HCT116 (cell line): ENCODE results near the gene MKNK1. TPM values are rescaled to one million over a fixed set of nuclear protein-coding genes. Genes with fewer than 3 reads are reported as not detected.

ENCODE experiments used
- ATAC-seq: fragments of 200-7000 bp; cut with Tn5 transposase; 2 replicates; pipeline ENCODE4 v1.9.1; 2020; ENCODE audit warnings: mild to moderate bottlenecking, moderate library complexity
- BruUV-seq: library from RNA; stranded (reverse); fragments of 400-500 nt; replicated peaks from 2 replicates; lab custom pipeline; 2021; lab: Mats Ljungman, UMichigan
- CTCF ChIA-PET: fragments of 300-600 bp; sonication (Branson Sonifier 250); formaldehyde crosslinking; loops from one replicate; lab custom pipeline; 2021; ENCODE audit warnings: antibody characterized with exemption; lab: Charles Lee
- POLR2A ChIA-PET: fragments of 300-600, 350-600 bp; sonication (Branson Sonifier 250); formaldehyde crosslinking; loops from one replicate; lab custom pipeline; 2021; ENCODE audit warnings: antibody characterized with exemption; lab: Charles Lee
- RAD21 ChIA-PET, 2 experiments: fragments of 300-600 bp; sonication (Branson Sonifier 250); formaldehyde crosslinking; loops; one replicate each; lab custom pipeline; 2023; ENCODE audit warnings: low total read pairs in 2 of 2; ENCODE audit not compliant: uncharacterized antibody in 2 of 2, unreplicated experiment in 2 of 2, low non-redundant PET in 1 of 2; lab: Charles Lee
- DNase-seq: peaks from one replicate; pipeline ENCODE4 v3.0.0-alpha.2; 2010; ENCODE audit warnings: low read depth, low spot score
- H2AFZ ChIP-seq: fragments of 200-600 bp; shearing (Covaris generic), sonication (generic); 2 replicates; pipeline ENCODE4 v1.6.1; 2017; ENCODE audit warnings: low read depth, mixed run types, mixed read lengths, antibody characterized with exemption, low read length; ENCODE audit not compliant: poor library complexity, severe bottlenecking
- H3K27ac ChIP-seq: 2 replicates; pipeline ENCODE4 v1.5.1; 2012; ENCODE audit warnings: low read depth, low read length
- H3K27me3 ChIP-seq: fragments of 200-600 bp; sonication (generic); 2 replicates; pipeline ENCODE4 v1.6.1; 2016; ENCODE audit warnings: mixed run types, low read length, mixed read lengths; ENCODE audit not compliant: insufficient read depth
- H3K36me3 ChIP-seq, 2 experiments: fragments of 200-500 bp in 1 of 2; fragments of 200-600 bp in 1 of 2; sonication (Bioruptor generic) in 1 of 2; sonication (generic) in 1 of 2; 2 replicates each; pipeline versions ENCODE4 v1.5.1 to v1.6.1; 2014 to 2016; ENCODE audit warnings: low read length in 2 of 2, inconsistent platforms in 1 of 2, mixed read lengths in 1 of 2, mixed run types in 1 of 2; ENCODE audit not compliant: insufficient read depth in 2 of 2, control insufficient read depth in 1 of 2
- H3K4me1 ChIP-seq, 2 experiments: fragments of 200-600 bp in 1 of 2; sonication (generic) in 1 of 2; 2 replicates each; pipeline versions ENCODE4 v1.5.1 to v1.6.1; 2012 to 2017; ENCODE audit warnings: low read length in 2 of 2, inconsistent platforms in 1 of 2, mild to moderate bottlenecking in 1 of 2, mixed read lengths in 1 of 2, mixed run types in 1 of 2, moderate library complexity in 1 of 2; ENCODE audit not compliant: insufficient read depth in 2 of 2, control insufficient read depth in 1 of 2
- H3K4me2 ChIP-seq: fragments of 200-600 bp; sonication (generic); 2 replicates; pipeline ENCODE4 v1.6.1; 2017; ENCODE audit warnings: mixed run types, low read length, mixed read lengths
- H3K4me3 ChIP-seq, 2 experiments: fragments of 200-600 bp in 1 of 2; sonication (generic) in 1 of 2; replicated peaks in 1 of 2; 2 replicates each; pipeline ENCODE4 v1.5.1; 2011 to 2016; ENCODE audit warnings: low read length in 2 of 2, control low read depth in 1 of 2, low read depth in 1 of 2, mild to moderate bottlenecking in 1 of 2, mixed read lengths in 1 of 2, mixed run types in 1 of 2
- H3K79me2 ChIP-seq: fragments of 200-600 bp; sonication (generic); 2 replicates; pipeline ENCODE4 v1.6.1; 2017; ENCODE audit warnings: mild to moderate bottlenecking, mixed run types, low read length, moderate library complexity, mixed read lengths; ENCODE audit not compliant: insufficient read depth
- H3K9ac ChIP-seq: fragments of 200-600 bp; sonication (generic); 2 replicates; pipeline ENCODE4 v1.6.1; 2016; ENCODE audit warnings: low read length, mixed read lengths
- H3K9me2 ChIP-seq: fragments of 200-600 bp; sonication (generic), shearing (Covaris generic); 2 replicates; pipeline ENCODE4 v1.6.1; 2017; ENCODE audit warnings: mixed run types, mild to moderate bottlenecking, moderate library complexity; ENCODE audit not compliant: insufficient read depth
- H3K9me3 ChIP-seq, 2 experiments: fragments of 200-500 bp in 1 of 2; fragments of 200-600 bp in 1 of 2; sonication (Bioruptor generic) in 1 of 2; sonication (generic) in 1 of 2; 2 replicates each; pipeline ENCODE4 v1.6.1; 2014 to 2017; ENCODE audit warnings: low read length in 2 of 2, mixed read lengths in 2 of 2, inconsistent platforms in 1 of 2, low read depth in 1 of 2, mild to moderate bottlenecking in 1 of 2, mixed run types in 1 of 2, moderate library complexity in 1 of 2; ENCODE audit not compliant: control insufficient read depth in 1 of 2, insufficient read depth in 1 of 2
- H4K20me1 ChIP-seq: fragments of 200-600 bp; sonication (generic), shearing (Covaris generic); 2 replicates; pipeline ENCODE4 v1.6.1; 2017; ENCODE audit warnings: mixed run types, mild to moderate bottlenecking, moderate library complexity; ENCODE audit not compliant: insufficient read depth
- CEBPB ChIP-seq: IDR thresholded peaks from 2 replicates; pipeline ENCODE4 v1.6.1; 2012; ENCODE audit warnings: low read depth
- EGR1 ChIP-seq: IDR thresholded peaks from 2 replicates; pipeline ENCODE4 v1.6.1; 2012; ENCODE audit warnings: low read depth
- EZH2 ChIP-seq: fragments of 200-600 bp; sonication (generic); IDR thresholded peaks from 2 replicates; pipeline ENCODE4 v1.6.1; 2017; ENCODE audit warnings: antibody characterized with exemption, mixed run types
- EZH2phosphoT487 ChIP-seq: fragments of 200-600 bp; IDR thresholded peaks from 2 replicates; pipeline ENCODE4 v1.6.1; 2018; ENCODE audit warnings: antibody characterized with exemption, borderline replicate concordance
- FOSL1 ChIP-seq: IDR thresholded peaks from 2 replicates; pipeline ENCODE4 v1.6.1; 2012; ENCODE audit warnings: low read depth
- JUND ChIP-seq: IDR thresholded peaks from 2 replicates; pipeline ENCODE4 v1.6.1; 2012
- RAD21 ChIP-seq: IDR thresholded peaks from 2 replicates; pipeline ENCODE4 v1.6.1; 2012; ENCODE audit warnings: low read depth, mild to moderate bottlenecking
- SP1 ChIP-seq: IDR thresholded peaks from 2 replicates; pipeline ENCODE4 v1.6.1; 2012; ENCODE audit warnings: low read depth
- SRF ChIP-seq: IDR thresholded peaks from 2 replicates; pipeline ENCODE4 v1.6.1; 2012; ENCODE audit warnings: low read depth
- TCF7L2 ChIP-seq: IDR thresholded peaks from 2 replicates; pipeline ENCODE4 v1.7.0; 2011; ENCODE audit warnings: borderline replicate concordance, inconsistent platforms; ENCODE audit not compliant: insufficient read depth, insufficient read length; ENCODE audit errors: extremely low read depth
- YY1 ChIP-seq: IDR thresholded peaks from 2 replicates; pipeline ENCODE4 v1.6.1; 2011; ENCODE audit warnings: low read length, low read depth, moderate library complexity, mild to moderate bottlenecking; ENCODE audit not compliant: insufficient replicate concordance; ENCODE audit errors: extremely low read depth
- ZNF274 ChIP-seq: fragments of 200-500 bp; sonication (Bioruptor generic); IDR thresholded peaks from 2 replicates; pipeline ENCODE4 v1.6.1; 2014; ENCODE audit warnings: mild to moderate bottlenecking, low read depth, low read length, inconsistent platforms
- intact Hi-C: fragments of 100-400 bp; cut with micrococcal nuclease; formaldehyde crosslinking; loops from 2 replicates; pipeline ENCODE4 v1.10.0; 2022
- total RNA-seq: library from RNA; stranded (reverse); gene quantifications from one replicate; pipeline ENCODE4 v1.2.1, GENCODE V29; 2021; ENCODE audit not compliant: unreplicated experiment
- TF ChIP-seq, protein P1 (sequence below): IDR thresholded peaks from 2 replicates; pipeline ENCODE4 v1.6.1; 2012
- TF ChIP-seq, protein P2 (sequence below): IDR thresholded peaks from 2 replicates; pipeline ENCODE4 v1.6.1; 2012
- TF ChIP-seq, protein P3 (sequence below), 3 experiments: fragments of 200-600 bp in 1 of 3; sonication (generic) in 1 of 3; IDR thresholded peaks in 2 of 3; conservative IDR thresholded peaks in 1 of 3; 2 replicates each; pipeline ENCODE4 v1.5.1; 2012 to 2017; ENCODE audit warnings: low read depth in 2 of 3, low read length in 2 of 3, antibody characterized with exemption in 1 of 3, borderline replicate concordance in 1 of 3, control low read depth in 1 of 3, mild to moderate bottlenecking in 1 of 3, mixed read lengths in 1 of 3, mixed run types in 1 of 3, moderate library complexity in 1 of 3; ENCODE audit not compliant: insufficient read depth in 1 of 3

The MKNK1 gene
- total RNA-seq, 1 experiment from 2014 or later: 30.9 TPM

DNA sequence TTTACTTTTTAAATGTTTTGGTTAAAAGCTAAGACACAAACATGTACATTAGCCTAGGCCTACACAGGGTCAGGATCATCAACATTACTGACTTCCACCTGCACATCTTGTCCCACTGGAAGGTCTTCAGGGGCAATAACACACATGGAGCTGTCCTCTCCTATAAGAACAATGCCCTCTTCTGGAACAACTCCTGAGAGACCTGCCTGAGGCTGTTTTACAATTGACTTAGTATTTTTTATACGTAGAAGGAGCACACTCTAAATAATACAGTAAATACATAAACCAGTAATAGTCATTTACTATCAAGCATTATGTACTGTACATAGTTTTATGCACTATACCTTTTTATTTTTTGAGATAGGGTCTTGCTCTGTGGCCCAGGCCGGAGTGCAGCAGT, 26.7 kb upstream of the MKNK1 start:
- no peak overlapping the region for H3K4me2 ChIP-seq
- H3K27me3 ChIP-seq: no peaks in the 10 kb centered on the region
- no TSS peak for BruUV-seq
- H3K9me2 ChIP-seq: no peaks in the 10 kb centered on the region
- no peak overlapping the region for H2AFZ ChIP-seq
- RAD21 ChIA-PET: no interaction called here
- H3K9ac ChIP-seq: no peak overlapping the region
- H3K79me2 ChIP-seq: no peaks in the 10 kb centered on the region
- POLR2A ChIA-PET: no interaction called here
- no peaks in the 10 kb centered on the region for H3K9me3 ChIP-seq
- H3K4me3 ChIP-seq: no peak overlapping the region
- CTCF ChIA-PET: interaction anchor here (1.1 kb wide), 1 partner anchor 94 kb away, joined by 4 read pairs; no protein-coding TSS in a partner anchor
- H3K27ac ChIP-seq: no peak overlapping the region
- ATAC-seq (no peak), DNase-seq (no peak)
- no peak for TF ChIP-seq CEBPB
- TF ChIP-seq EZH2: no peak
- TF ChIP-seq RAD21: peak; percentile 3; the same call in 1 of the 2 replicates
- TF ChIP-seq, protein P1, sequence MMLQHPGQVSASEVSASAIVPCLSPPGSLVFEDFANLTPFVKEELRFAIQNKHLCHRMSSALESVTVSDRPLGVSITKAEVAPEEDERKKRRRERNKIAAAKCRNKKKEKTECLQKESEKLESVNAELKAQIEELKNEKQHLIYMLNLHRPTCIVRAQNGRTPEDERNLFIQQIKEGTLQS: no peak
- H3K4me1 ChIP-seq: no peaks in the 10 kb centered on the region
- intact Hi-C loops: no loop called here
- no peaks in the 10 kb centered on the region for H4K20me1 ChIP-seq
- H3K36me3 ChIP-seq: peaks cover 4 to 15% of the 10 kb centered on the region in 2 experiments; a peak in 2 of 4 replicates

DNA sequence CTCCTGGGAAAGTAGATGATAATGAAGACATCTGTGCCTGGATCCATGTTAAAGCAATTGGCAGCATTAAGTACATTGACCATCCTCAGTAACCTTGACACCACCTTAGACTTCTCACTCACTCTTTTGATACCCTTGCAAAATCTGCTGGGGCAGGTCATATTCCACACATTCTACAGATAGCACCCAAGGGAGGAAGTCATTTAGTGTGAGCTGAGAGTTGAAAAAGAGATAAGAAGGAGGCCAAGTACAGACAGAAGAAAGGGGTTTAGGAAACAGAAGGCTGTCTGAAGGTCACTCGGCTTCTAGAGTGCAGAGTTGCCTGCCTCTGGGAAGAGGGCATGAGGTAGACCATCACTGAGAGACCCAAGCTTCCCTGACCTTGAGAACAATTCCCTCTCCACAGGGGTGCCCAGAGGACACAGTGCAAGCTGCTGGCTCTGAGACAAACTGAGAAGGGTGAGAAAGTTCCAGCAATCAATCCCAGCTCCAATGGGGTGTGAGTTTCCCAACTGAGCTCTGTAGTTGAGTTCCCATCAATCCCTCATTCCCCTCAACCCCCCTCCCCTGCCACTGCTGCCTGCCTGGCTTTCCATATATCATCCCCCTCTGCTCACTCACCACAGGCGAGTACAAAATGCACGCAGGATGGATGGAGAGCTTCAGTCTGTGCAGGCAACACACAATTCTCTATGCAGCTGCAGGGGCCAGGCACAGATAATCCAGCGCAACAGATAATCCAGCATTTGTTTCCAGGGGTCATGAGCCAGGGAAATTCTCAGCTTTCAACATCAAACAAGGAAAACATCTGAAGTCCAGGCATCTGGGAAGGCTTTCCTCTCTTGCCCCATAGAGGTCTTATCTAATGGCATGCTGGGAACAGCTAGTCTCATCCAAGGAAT, 19.9 kb upstream of the MKNK1 start:
- ChIA-PET RAD21 (no interaction called here), CTCF (interaction anchor here (1.0 to 1.8 kb wide), 4 partner anchors 11 to 21 kb away, joined by 3 to 5 read pairs (median 4); partner anchors contain the start of gene MKNK1), POLR2A (no interaction called here)
- Histone ChIP-seq H3K36me3 (no peaks in the 10 kb centered on the region), H3K9ac (no peak overlapping the region), H3K9me3 (no peaks in the 10 kb centered on the region), H3K79me2 (no peaks in the 10 kb centered on the region), H3K4me2 (no peak overlapping the region), H3K27me3 (no peaks in the 10 kb centered on the region), H3K9me2 (no peaks in the 10 kb centered on the region), H2AFZ (no peak overlapping the region), H4K20me1 (no peaks in the 10 kb centered on the region), H3K4me3 (no peak overlapping the region), H3K4me1 (peaks cover 0 to 14% of the 10 kb centered on the region in 2 experiments; a peak in 2 of 4 replicates), H3K27ac (no peak overlapping the region)
- ATAC-seq (no peak), DNase-seq (no peak)
- TF ChIP-seq, protein P2, sequence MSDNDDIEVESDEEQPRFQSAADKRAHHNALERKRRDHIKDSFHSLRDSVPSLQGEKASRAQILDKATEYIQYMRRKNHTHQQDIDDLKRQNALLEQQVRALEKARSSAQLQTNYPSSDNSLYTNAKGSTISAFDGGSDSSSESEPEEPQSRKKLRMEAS: no peak
- TF ChIP-seq RAD21 (no peak), CEBPB (no peak), TCF7L2 (no peak), EZH2 (no peak), SRF (no peak), ZNF274 (no peak), FOSL1 (no peak), SP1 (no peak), YY1 (no peak), EGR1 (no peak), EZH2phosphoT487 (no peak), JUND (no peak)
- TF ChIP-seq, protein P1: no peak
- TF ChIP-seq, protein P3, sequence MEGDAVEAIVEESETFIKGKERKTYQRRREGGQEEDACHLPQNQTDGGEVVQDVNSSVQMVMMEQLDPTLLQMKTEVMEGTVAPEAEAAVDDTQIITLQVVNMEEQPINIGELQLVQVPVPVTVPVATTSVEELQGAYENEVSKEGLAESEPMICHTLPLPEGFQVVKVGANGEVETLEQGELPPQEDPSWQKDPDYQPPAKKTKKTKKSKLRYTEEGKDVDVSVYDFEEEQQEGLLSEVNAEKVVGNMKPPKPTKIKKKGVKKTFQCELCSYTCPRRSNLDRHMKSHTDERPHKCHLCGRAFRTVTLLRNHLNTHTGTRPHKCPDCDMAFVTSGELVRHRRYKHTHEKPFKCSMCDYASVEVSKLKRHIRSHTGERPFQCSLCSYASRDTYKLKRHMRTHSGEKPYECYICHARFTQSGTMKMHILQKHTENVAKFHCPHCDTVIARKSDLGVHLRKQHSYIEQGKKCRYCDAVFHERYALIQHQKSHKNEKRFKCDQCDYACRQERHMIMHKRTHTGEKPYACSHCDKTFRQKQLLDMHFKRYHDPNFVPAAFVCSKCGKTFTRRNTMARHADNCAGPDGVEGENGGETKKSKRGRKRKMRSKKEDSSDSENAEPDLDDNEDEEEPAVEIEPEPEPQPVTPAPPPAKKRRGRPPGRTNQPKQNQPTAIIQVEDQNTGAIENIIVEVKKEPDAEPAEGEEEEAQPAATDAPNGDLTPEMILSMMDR (IDR thresholded peaks at IDR 0.05 in 2 of 3, conservative IDR thresholded peaks at IDR 0.05 in 1 of 3; ENCODE audit: borderline replicate concordance in 1 of 3, insufficient read depth in 1 of 3, low read depth in 2 of 3, low read length in 2 of 3): no peak
- intact Hi-C loops: no loop called here
- BruUV-seq: no TSS peak
